ENCODE measurements around the gene NPAS1. TPM values are rescaled to one million over a fixed set of nuclear protein-coding genes. Genes with fewer than 3 reads are reported as not detected.

The NPAS1 gene
- total and polyA plus RNA-seq, 2 of the 8 experiments (the other 6 are each of a cell fraction or from before 2014, with no cell fraction given), result 9.9 to 13.9 TPM

DNA sequence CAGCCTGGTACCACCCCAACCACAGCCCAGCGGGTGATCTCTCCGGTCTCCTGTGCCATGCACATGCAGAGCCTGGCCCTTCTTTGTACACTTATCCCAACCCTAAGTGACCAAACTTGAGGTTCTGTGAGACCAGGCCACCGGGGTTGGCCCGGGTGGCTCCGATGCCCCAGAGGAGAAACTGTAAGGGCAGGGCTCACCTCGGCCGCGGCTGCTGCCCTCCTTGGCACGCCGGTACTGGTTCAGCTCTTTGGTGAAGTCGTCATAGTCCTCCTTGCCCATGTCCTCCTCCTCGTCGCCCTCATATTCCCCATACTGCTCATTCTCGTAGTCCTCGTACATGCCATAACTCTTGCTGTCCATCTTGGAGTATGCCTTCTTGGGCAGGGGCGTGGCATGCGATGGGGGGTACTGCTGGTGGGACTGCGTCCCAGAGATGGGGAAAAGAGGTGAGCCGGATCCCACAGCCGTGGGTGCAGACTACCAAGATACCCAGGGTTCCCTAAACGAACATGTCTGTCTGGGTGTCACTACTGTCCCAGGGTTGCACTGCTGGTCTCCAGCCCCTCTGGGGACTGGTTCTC lies 70.2 kb downstream of the NPAS1 start:
- DNase-seq (ENCODE audit: low read depth in 1 of 2, low spot score in 2 of 2), result no peak
- peaks cover 8% of the 10 kb centered on the region in 2 experiments for H4K20me1 ChIP-seq (replicated peaks in 1 of 2; ENCODE audit: control insufficient read depth in 1 of 2, insufficient read depth in 2 of 2, low read length in 2 of 2)
- H4K91ac ChIP-seq (replicated peaks; ENCODE audit: insufficient read length, low read length), result no peak overlapping the region
- no peak overlapping the region for H3K9ac ChIP-seq (replicated peaks in 1 of 4; ENCODE audit: extremely low read depth in 1 of 4, low read depth in 3 of 4, low read length in 3 of 4)
- no peak overlapping the region for H3K27ac ChIP-seq (ENCODE audit: low read depth, low read length)
- H4K8ac ChIP-seq (ENCODE audit: extremely low read depth, insufficient read depth, low read length), result no peak overlapping the region
- H2BK120ac ChIP-seq (replicated peaks; ENCODE audit: low read depth, low read length), result no peak overlapping the region
- no peak overlapping the region for H2BK20ac ChIP-seq (ENCODE audit: low read length)
- H2AK5ac ChIP-seq (ENCODE audit: low read depth, low read length), result no peak overlapping the region
- H3K23me2 ChIP-seq (ENCODE audit: low read depth, low read length), result no peaks in the 10 kb centered on the region
- H2AFZ ChIP-seq (ENCODE audit: low read length), result no peak overlapping the region
- no peak overlapping the region for H3K56ac ChIP-seq (replicated peaks; ENCODE audit: insufficient read length, low read depth, low read length)
- no peak overlapping the region for H3K18ac ChIP-seq (ENCODE audit: extremely low read depth, low read length)
- H3K4ac ChIP-seq (replicated peaks; ENCODE audit: insufficient read length, low read depth, low read length), result no peak overlapping the region
- ChIA-PET POLR2A (ENCODE audit: partially characterized antibody) (interaction anchor here (0.6 to 13.8 kb wide), 4 partner anchors 8 to 67 kb away, joined by 3 to 209 read pairs (median 7); partner anchors contain the start of gene ZC3H4), CTCF (ENCODE audit: partially characterized antibody) (interaction anchor here (0.8 to 1.1 kb wide), 2 partner anchors 9 to 18 kb away, joined by 3 read pairs; no protein-coding TSS in a partner anchor)
- no peak overlapping the region for H3K4me3 ChIP-seq (ENCODE audit: extremely low read depth in 1 of 4, insufficient read depth in 2 of 4, low read depth in 3 of 4, low read length in 4 of 4)
- H3K4me2 ChIP-seq (ENCODE audit: insufficient read depth in 1 of 2, low read depth in 2 of 2, low read length in 2 of 2), result no peak overlapping the region
- no peaks in the 10 kb centered on the region for H3K9me3 ChIP-seq (ENCODE audit: insufficient read depth in 2 of 2, low read depth in 1 of 2, low read length in 1 of 2)
- no peak overlapping the region for H2BK12ac ChIP-seq (ENCODE audit: low read depth, low read length)
- H2BK15ac ChIP-seq (ENCODE audit: low read length), result no peak overlapping the region
- peaks cover 0 to 6% of the 10 kb centered on the region in 2 experiments; a peak in 1 of 4 replicates for H3K79me2 ChIP-seq (ENCODE audit: control insufficient read depth in 1 of 2, insufficient read depth in 2 of 2, low read length in 2 of 2)
- H3K4me1 ChIP-seq (replicated peaks in 1 of 4; ENCODE audit: control insufficient read depth in 3 of 4, insufficient read depth in 4 of 4, low read length in 3 of 4), result no peaks in the 10 kb centered on the region
- no peaks in the 10 kb centered on the region; a peak in 1 of 7 replicates for H3K27me3 ChIP-seq (replicated peaks in 1 of 4; ENCODE audit: control insufficient read depth in 3 of 4, extremely low read depth in 1 of 4, insufficient read depth in 3 of 4, low read length in 3 of 4)
- FAIRE-seq, result no peak
- WGBS, 2 experiments (ENCODE audit: extremely low coverage in 1 of 2, insufficient coverage in 1 of 2, insufficient read length in 1 of 2, insufficient replicate concordance in 2 of 2, low coverage in 1 of 2, low lambda C conversion rate in 2 of 2, missing lambda C conversion rate in 1 of 2), result 97% methylated on average over 21 of the region's 21 CpGs; no CpG with 5 or more reads in 1 of the 2 experiments
- H2BK5ac ChIP-seq (ENCODE audit: low read depth, low read length), result no peak overlapping the region
- peaks cover 22 to 74% (median 41%) of the 10 kb centered on the region in 4 experiments for H3K36me3 ChIP-seq (ENCODE audit: control insufficient read depth in 2 of 4, insufficient read depth in 4 of 4, low read length in 3 of 4)
- H4K5ac ChIP-seq (ENCODE audit: insufficient read length, low read depth, low read length), result no peak overlapping the region
- H3K23ac ChIP-seq (ENCODE audit: insufficient read length), result no peak overlapping the region
- no peak overlapping the region for H3K14ac ChIP-seq (ENCODE audit: insufficient read length)
- no peaks in the 10 kb centered on the region; the same call in 1 of the 2 replicates for H3K79me1 ChIP-seq (ENCODE audit: low read depth, low read length)
- TF ChIP-seq CEBPB (IDR thresholded peaks at IDR 0.05; ENCODE audit: low read depth, low read length) (no peak), RAD21 (IDR thresholded peaks at IDR 0.05 in 1 of 2, conservative IDR thresholded peaks at IDR 0.05 in 1 of 2; ENCODE audit: low read depth in 2 of 2, low read length in 2 of 2) (no peak), KDM4A (IDR thresholded peaks at IDR 0.05; ENCODE audit: low read depth, low read length, severe bottlenecking) (no peak), MAFK (IDR thresholded peaks at IDR 0.05; ENCODE audit: low read depth, low read length) (no peak), NANOG (IDR thresholded peaks at IDR 0.05; ENCODE audit: insufficient read depth, low read depth, low read length, poor library complexity, severe bottlenecking) (no peak)
